Measurements from ENCODE around the gene FRK. TPM values are rescaled to one million over a fixed set of nuclear protein-coding genes. Genes with fewer than 3 reads are reported as not detected.

FRK gene
- total RNA-seq, 1 donor from 2014 or later = not detected

GRCh38 chr6:116090251-116090650 lies 29.6 kb upstream of the FRK start:
- peaks cover 3% of the 10 kb centered on the region for H3K27me3 Mint-ChIP-seq
- H3K4me3 Mint-ChIP-seq = no peak overlapping the region
- DNase-seq = peak; percentile 56
- H3K36me3 Mint-ChIP-seq (ENCODE audit: low read depth) = no peaks in the 10 kb centered on the region
- no peak overlapping the region for H3K27ac Mint-ChIP-seq
- H3K4me1 Mint-ChIP-seq = peaks cover 5% of the 10 kb centered on the region
- intact Hi-C loops (cut with micrococcal nuclease) = no loop called here
- H3K9me3 Mint-ChIP-seq = no peaks in the 10 kb centered on the region

DNA sequence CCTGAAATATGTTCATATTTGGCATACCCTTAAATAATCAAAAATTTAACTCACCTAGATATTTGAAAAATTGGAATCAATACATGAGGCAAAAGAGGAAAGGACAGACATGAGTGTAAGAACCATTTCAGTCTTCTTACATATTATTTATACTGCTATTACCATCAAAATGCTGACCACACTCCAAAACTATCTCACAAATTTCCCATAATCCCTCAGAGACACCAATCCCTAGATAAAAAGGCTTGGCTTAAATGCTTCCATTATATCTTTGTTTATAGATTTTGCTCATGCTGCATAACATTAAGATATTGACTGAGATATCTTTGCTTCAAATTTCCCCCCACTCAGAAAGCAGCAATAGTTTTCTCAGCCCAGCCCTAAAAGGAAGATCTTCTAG lies 28.3 kb upstream of the FRK start:
- H3K4me1 Mint-ChIP-seq = peaks cover 5% of the 10 kb centered on the region

DNA sequence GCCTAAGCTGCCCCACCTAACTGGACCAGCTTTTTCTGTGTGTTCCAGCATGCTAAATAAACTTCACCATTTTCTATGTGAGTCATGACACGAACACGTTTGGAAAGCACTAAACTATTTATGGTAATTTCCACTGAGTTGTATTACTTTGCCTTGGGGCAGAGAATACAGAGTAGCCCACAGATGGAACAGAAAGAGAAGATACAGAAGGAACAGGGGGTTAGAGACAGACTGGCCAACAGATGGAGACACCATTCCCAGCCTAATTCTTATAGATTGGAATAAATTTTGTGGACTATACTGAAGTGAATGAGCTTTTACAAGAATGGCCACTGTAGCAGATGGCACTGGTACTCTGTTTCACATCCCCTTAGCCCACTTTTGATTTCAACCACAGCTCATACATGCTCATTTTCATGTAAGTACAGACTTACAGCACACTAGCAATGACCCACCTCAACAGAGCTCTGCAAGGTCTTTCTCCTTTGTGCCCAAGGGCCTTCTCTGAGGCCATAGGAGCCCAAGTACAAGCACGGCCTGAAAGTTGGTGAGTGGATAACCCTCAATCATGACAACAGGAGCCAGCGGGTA lies 26.8 kb upstream of the FRK start:
- no peak overlapping the region for H3K27ac Mint-ChIP-seq
- intact Hi-C loops (cut with micrococcal nuclease) = no loop called here
- H3K36me3 Mint-ChIP-seq (ENCODE audit: low read depth) = no peaks in the 10 kb centered on the region
- H3K9me3 Mint-ChIP-seq = no peaks in the 10 kb centered on the region
- peaks cover 5% of the 10 kb centered on the region for H3K4me1 Mint-ChIP-seq
- no peak overlapping the region for H3K4me3 Mint-ChIP-seq
- DNase-seq = no peak
- H3K27me3 Mint-ChIP-seq = peaks cover 13% of the 10 kb centered on the region

More for the DNA sequence above, 28.3 kb upstream of the FRK start:
- no peak for DNase-seq
- Mint-ChIP-seq H3K27ac (no peak overlapping the region), H3K4me3 (no peak overlapping the region), H3K27me3 (peaks cover 7% of the 10 kb centered on the region), H3K36me3 (ENCODE audit: low read depth) (no peaks in the 10 kb centered on the region), H3K9me3 (no peaks in the 10 kb centered on the region)
- intact Hi-C loops (cut with micrococcal nuclease) = no loop called here

GRCh38 chr6:116084284-116084683 lies 23.6 kb upstream of the FRK start:
- no peaks in the 10 kb centered on the region for H3K9me3 Mint-ChIP-seq
- H3K27ac Mint-ChIP-seq = no peak overlapping the region

GRCh38 chr6:116083052-116083451 lies 22.4 kb upstream of the FRK start:
- intact Hi-C loops (cut with micrococcal nuclease) = no loop called here
- Mint-ChIP-seq H3K9me3 (no peaks in the 10 kb centered on the region), H3K27ac (no peak overlapping the region), H3K4me3 (no peak overlapping the region), H3K27me3 (peaks cover 29% of the 10 kb centered on the region), H3K4me1 (no peaks in the 10 kb centered on the region), H3K36me3 (ENCODE audit: low read depth) (no peaks in the 10 kb centered on the region)
- DNase-seq = no peak

More at GRCh38 chr6:116084284-116084683, 23.6 kb upstream of the FRK start:
- no peak for DNase-seq
- Mint-ChIP-seq H3K36me3 (ENCODE audit: low read depth) (no peaks in the 10 kb centered on the region), H3K4me1 (no peaks in the 10 kb centered on the region), H3K27me3 (peaks cover 24% of the 10 kb centered on the region), H3K4me3 (no peak overlapping the region)
- intact Hi-C loops (cut with micrococcal nuclease) = no loop called here

- peaks cover 26% of the 10 kb centered on the region for H3K27me3 Mint-ChIP-seq
- H3K4me3 Mint-ChIP-seq = no peak overlapping the region
- intact Hi-C loops (cut with micrococcal nuclease) = no loop called here
Measured at GRCh38 chr6:116078945-116079344, 18.3 kb upstream of the FRK start.

DNA sequence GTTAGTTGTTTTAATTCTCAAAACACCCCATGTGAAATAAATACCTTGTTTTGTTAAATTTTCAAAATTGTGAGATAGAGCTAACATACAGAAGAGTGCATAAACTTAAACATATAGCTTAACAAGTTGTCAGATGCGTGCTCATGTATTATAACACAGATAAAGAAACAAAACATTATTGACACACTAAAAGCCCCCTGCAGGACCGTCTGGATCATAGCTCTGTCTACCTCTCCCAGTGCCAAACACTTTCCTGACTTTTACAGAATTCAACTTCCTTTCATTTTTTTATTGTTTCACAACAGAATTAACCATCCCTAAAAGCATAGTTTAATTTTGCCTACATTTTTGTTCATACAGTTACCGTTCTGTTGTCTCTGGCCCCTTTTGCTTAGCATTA lies 17.8 kb upstream of the FRK start:
- Mint-ChIP-seq H3K27me3 (peaks cover 26% of the 10 kb centered on the region), H3K36me3 (ENCODE audit: low read depth) (no peaks in the 10 kb centered on the region), H3K9me3 (no peaks in the 10 kb centered on the region), H3K4me3 (no peak overlapping the region), H3K4me1 (no peaks in the 10 kb centered on the region), H3K27ac (no peak overlapping the region)
- no peak for DNase-seq
- intact Hi-C loops (cut with micrococcal nuclease) = no loop called here

More at GRCh38 chr6:116078945-116079344, 18.3 kb upstream of the FRK start:
- no peak for DNase-seq
- Mint-ChIP-seq H3K27ac (no peak overlapping the region), H3K4me1 (no peaks in the 10 kb centered on the region), H3K36me3 (ENCODE audit: low read depth) (no peaks in the 10 kb centered on the region), H3K9me3 (no peaks in the 10 kb centered on the region)

DNA sequence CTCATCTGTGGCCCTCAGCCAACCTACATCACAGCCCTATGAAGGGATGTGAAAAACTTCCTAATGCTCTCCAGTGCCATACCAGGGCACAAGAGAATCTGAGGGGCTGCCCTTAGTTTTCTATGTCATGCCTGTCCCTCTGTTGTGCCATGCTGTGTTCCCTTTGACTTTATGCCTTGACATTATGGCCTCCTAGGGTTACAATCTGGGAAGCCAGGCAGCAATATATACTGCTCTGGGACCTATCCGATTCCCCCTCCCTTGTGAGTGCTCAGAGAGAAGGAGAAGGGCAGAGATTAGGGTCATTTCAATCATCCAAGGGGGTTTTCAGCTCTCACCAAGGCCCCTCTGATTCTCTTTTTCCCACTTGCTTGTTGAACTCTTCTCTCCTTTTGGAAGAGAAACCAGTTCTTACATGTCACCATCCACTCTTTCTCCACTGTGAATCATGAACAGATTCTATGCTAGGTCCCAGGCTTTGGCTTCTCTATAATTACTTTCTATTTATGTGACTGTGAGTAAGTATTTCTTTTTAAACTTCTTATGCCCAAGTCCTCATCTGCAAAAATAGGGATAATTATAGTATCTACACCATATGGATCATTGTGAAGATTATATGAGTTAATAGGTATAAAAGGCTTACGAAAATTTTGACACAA lies 14.2 kb upstream of the FRK start:
- peaks cover 10% of the 10 kb centered on the region for H3K27me3 Mint-ChIP-seq
- intact Hi-C loops (cut with micrococcal nuclease) = no loop called here
- H3K36me3 Mint-ChIP-seq (ENCODE audit: low read depth) = no peaks in the 10 kb centered on the region
- H3K4me1 Mint-ChIP-seq = peaks cover 3% of the 10 kb centered on the region
- DNase-seq = peak; percentile 5
- H3K27ac Mint-ChIP-seq = no peak overlapping the region
- peaks cover 3% of the 10 kb centered on the region for H3K9me3 Mint-ChIP-seq
- H3K4me3 Mint-ChIP-seq = no peak overlapping the region

GRCh38 chr6:116073765-116074440 lies 13.2 kb upstream of the FRK start:
- H3K27ac Mint-ChIP-seq = no peak overlapping the region
- peaks cover 10% of the 10 kb centered on the region for H3K27me3 Mint-ChIP-seq
- no peak for DNase-seq
- peaks cover 3% of the 10 kb centered on the region for H3K9me3 Mint-ChIP-seq
- no peaks in the 10 kb centered on the region for H3K36me3 Mint-ChIP-seq (ENCODE audit: low read depth)
- peaks cover 3% of the 10 kb centered on the region for H3K4me1 Mint-ChIP-seq
- no peak overlapping the region for H3K4me3 Mint-ChIP-seq
- intact Hi-C loops (cut with micrococcal nuclease) = no loop called here

GRCh38 chr6:116072368-116072767 lies 11.7 kb upstream of the FRK start:
- peaks cover 3% of the 10 kb centered on the region for H3K4me1 Mint-ChIP-seq
- H3K36me3 Mint-ChIP-seq (ENCODE audit: low read depth) = no peaks in the 10 kb centered on the region
- no peak for DNase-seq
- H3K27ac Mint-ChIP-seq = no peak overlapping the region
- peaks cover 3% of the 10 kb centered on the region for H3K9me3 Mint-ChIP-seq
- H3K4me3 Mint-ChIP-seq = no peak overlapping the region
- intact Hi-C loops (cut with micrococcal nuclease) = no loop called here
- H3K27me3 Mint-ChIP-seq = peaks cover 6% of the 10 kb centered on the region

- H3K4me1 Mint-ChIP-seq = peaks cover 3% of the 10 kb centered on the region
- H3K4me3 Mint-ChIP-seq = no peak overlapping the region
- no peak overlapping the region for H3K27ac Mint-ChIP-seq
Measured at GRCh38 chr6:116070616-116071389, 10.1 kb upstream of the FRK start.

GRCh38 chr6:116070101-116070500 lies 9.4 kb upstream of the FRK start:
- no peak for DNase-seq
- Mint-ChIP-seq H3K4me3 (no peak overlapping the region), H3K9me3 (peaks cover 3% of the 10 kb centered on the region), H3K36me3 (ENCODE audit: low read depth) (no peaks in the 10 kb centered on the region), H3K27ac (no peak overlapping the region), H3K27me3 (peaks cover 1% of the 10 kb centered on the region), H3K4me1 (peaks cover 3% of the 10 kb centered on the region)
- intact Hi-C loops (cut with micrococcal nuclease) = no loop called here

More at GRCh38 chr6:116070616-116071389, 10.1 kb upstream of the FRK start:
- intact Hi-C loops (cut with micrococcal nuclease) = no loop called here
- no peaks in the 10 kb centered on the region for H3K36me3 Mint-ChIP-seq (ENCODE audit: low read depth)
- H3K27me3 Mint-ChIP-seq = peaks cover 2% of the 10 kb centered on the region
- H3K9me3 Mint-ChIP-seq = peaks cover 3% of the 10 kb centered on the region
- DNase-seq = no peak

DNA sequence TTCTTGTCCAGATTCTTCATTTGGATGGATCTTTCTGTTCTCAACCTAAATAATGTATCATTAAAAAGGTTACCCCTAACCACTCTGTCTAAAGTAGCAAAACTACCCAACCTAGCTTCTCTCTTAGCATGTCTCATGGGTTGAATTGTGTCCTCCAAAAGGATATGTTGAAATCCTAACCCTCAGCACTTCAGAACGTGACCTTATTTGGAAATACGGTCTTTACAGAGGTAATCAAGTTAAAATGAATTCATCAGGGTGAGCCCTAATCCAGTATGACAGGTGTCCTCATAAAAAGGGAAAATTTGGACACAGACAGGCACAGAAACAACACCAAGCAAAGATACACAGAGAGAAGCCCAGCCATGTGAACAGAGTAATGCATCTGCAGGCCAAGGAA lies 6.1 kb upstream of the FRK start:
- Mint-ChIP-seq H3K27me3 (peaks cover 3% of the 10 kb centered on the region), H3K36me3 (ENCODE audit: low read depth) (no peaks in the 10 kb centered on the region), H3K27ac (no peak overlapping the region), H3K9me3 (no peaks in the 10 kb centered on the region), H3K4me1 (no peaks in the 10 kb centered on the region), H3K4me3 (no peak overlapping the region)
- intact Hi-C loops (cut with micrococcal nuclease) = no loop called here
- DNase-seq = no peak

DNA sequence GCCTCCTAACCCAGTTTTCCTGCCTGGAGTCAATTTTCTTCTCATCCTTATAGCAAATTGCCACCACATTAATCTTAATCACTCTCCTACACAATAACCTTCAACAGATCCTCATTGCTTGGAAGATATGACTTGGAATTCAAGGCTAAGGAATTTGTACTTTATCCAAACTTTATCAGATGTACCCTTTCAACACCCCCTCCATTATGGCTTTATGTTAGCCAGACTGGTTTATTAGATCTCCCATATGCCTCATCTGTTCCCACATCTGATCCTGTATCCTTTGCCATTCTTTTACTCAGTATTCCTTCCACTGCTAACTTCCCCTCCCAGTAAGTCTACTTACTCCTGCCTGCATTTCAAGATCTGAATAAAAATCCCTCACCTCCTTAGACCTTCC lies 4.0 kb upstream of the FRK start:
- Mint-ChIP-seq H3K27me3 (peaks cover 2% of the 10 kb centered on the region), H3K9me3 (no peaks in the 10 kb centered on the region), H3K27ac (no peak overlapping the region), H3K4me1 (no peaks in the 10 kb centered on the region), H3K36me3 (ENCODE audit: low read depth) (no peaks in the 10 kb centered on the region), H3K4me3 (no peak overlapping the region)
- DNase-seq = no peak
- intact Hi-C loops (cut with micrococcal nuclease) = no loop called here

Data from activated CD4-positive, alpha-beta T cell treated with anti-CD3 and anti-CD28 coated beads, Interleukin-2, amount 10 ng/mL, durations not matched to agents 24 days and 14 days (primary cell).